HUES64 (cell line): ENCODE measurements around the gene SCO2. TPM values are rescaled to one million over a fixed set of nuclear protein-coding genes. Genes with fewer than 3 reads are reported as not detected.

ENCODE experiments used
- H3K27ac ChIP-seq: 2 replicates; pipeline ENCODE4 v1.7.0; 2013; ENCODE audit warnings: low read depth, low read length, inconsistent platforms
- H3K27me3 ChIP-seq: 2 replicates; pipeline ENCODE4 v1.6.1; 2013; ENCODE audit warnings: mild to moderate bottlenecking, low read length; ENCODE audit not compliant: insufficient read depth
- H3K36me3 ChIP-seq: 2 replicates; pipeline ENCODE4 v1.6.1; 2013; ENCODE audit warnings: mild to moderate bottlenecking, low read length; ENCODE audit not compliant: insufficient read depth
- H3K4me1 ChIP-seq: 2 replicates; pipeline ENCODE4 v1.6.1; 2013; ENCODE audit warnings: mild to moderate bottlenecking, low read length, moderate library complexity; ENCODE audit not compliant: insufficient read depth
- H3K4me3 ChIP-seq: 2 replicates; pipeline ENCODE4 v1.5.1; 2013; ENCODE audit warnings: mild to moderate bottlenecking, low read length, moderate library complexity
- H3K9ac ChIP-seq: 2 replicates; pipeline ENCODE4 v1.6.1; 2013; ENCODE audit warnings: mild to moderate bottlenecking, low read depth, low read length
- H3K9me3 ChIP-seq: 2 replicates; pipeline ENCODE4 v1.6.1; 2013; ENCODE audit warnings: low read depth, low read length; ENCODE audit not compliant: insufficient read depth
- WGBS: fragments of 150-250, 120-280 bp; methylation state at CpG from one replicate; pipeline ENCODE4 v1.1.7; 2013; ENCODE audit warnings: missing lambda C conversion rate; 5-methylcytosine and 5-hydroxymethylcytosine counted together
- polyA plus RNA-seq, 2 experiments: library from polyadenylated mRNA; stranded (reverse); fragments of 50-300 nt; gene quantifications; one replicate each; pipeline ENCODE4 v1.2.3, GENCODE V29; 2013

SCO2 gene
- 0.50 TPM for polyA plus RNA-seq (2013, experiment 1 of 2)
- polyA plus RNA-seq (2013, experiment 2 of 2), result not detected

GRCh38 chr22:50525104-50525857 is at the start of gene SCO2:
Gene SCO2, minus strand, starts transcription at chr22:50525598. Its CDS starts 1,187 bp downstream, at chr22:50524411.
- H3K9me3 ChIP-seq, result no peaks in the 10 kb centered on the region
- peaks cover 39% of the 10 kb centered on the region for H3K27me3 ChIP-seq
- peak within 1 kb of the TSS; percentile 92 for H3K27ac ChIP-seq
- no peaks in the 10 kb centered on the region; the same call in 1 of the 2 replicates for H3K4me1 ChIP-seq
- H3K9ac ChIP-seq, result peak within 1 kb of the TSS; percentile 77
- H3K36me3 ChIP-seq, result peaks cover 27% of the 10 kb centered on the region
- under 1% methylated on average over 84 of the region's 84 CpGs for WGBS
- H3K4me3 ChIP-seq, result peak within 1 kb of the TSS; percentile 79

- Histone ChIP-seq H3K27me3 (no peaks in the 10 kb centered on the region), H3K9ac (no peak overlapping the region), H3K9me3 (no peaks in the 10 kb centered on the region), H3K4me1 (no peaks in the 10 kb centered on the region), H3K4me3 (no peak overlapping the region), H3K27ac (no peak overlapping the region), H3K36me3 (peaks cover 64% of the 10 kb centered on the region)
- WGBS, result 94% methylated on average over 11 of the region's 11 CpGs
Observed at GRCh38 chr22:50574383-50574755, 49.0 kb upstream of the SCO2 start.

- Histone ChIP-seq H3K36me3 (peaks cover 64% of the 10 kb centered on the region), H3K27ac (no peak overlapping the region), H3K4me3 (no peak overlapping the region), H3K9me3 (no peaks in the 10 kb centered on the region), H3K27me3 (no peaks in the 10 kb centered on the region), H3K4me1 (no peaks in the 10 kb centered on the region), H3K9ac (no peak overlapping the region)
- WGBS, result 95% methylated on average over 26 of the region's 26 CpGs
Observed at GRCh38 chr22:50573491-50574382, 48.3 kb upstream of the SCO2 start.

GRCh38 chr22:50572965-50573364 is 47.6 kb upstream of the SCO2 start:
- peaks cover 65% of the 10 kb centered on the region for H3K36me3 ChIP-seq

GRCh38 chr22:50571264-50572175 is 46.1 kb upstream of the SCO2 start:
- H3K27me3 ChIP-seq, result no peaks in the 10 kb centered on the region
- H3K36me3 ChIP-seq, result peaks cover 65% of the 10 kb centered on the region
- H3K9me3 ChIP-seq, result no peaks in the 10 kb centered on the region
- H3K4me1 ChIP-seq, result no peaks in the 10 kb centered on the region
- 92% methylated on average over 26 of the region's 26 CpGs for WGBS
- no peak overlapping the region for H3K9ac ChIP-seq
- no peak overlapping the region for H3K27ac ChIP-seq
- no peak overlapping the region for H3K4me3 ChIP-seq

More at GRCh38 chr22:50572965-50573364, 47.6 kb upstream of the SCO2 start:
- no peak overlapping the region for H3K9ac ChIP-seq
- H3K4me3 ChIP-seq, result no peak overlapping the region
- no peak overlapping the region for H3K27ac ChIP-seq
- no peaks in the 10 kb centered on the region for H3K27me3 ChIP-seq
- WGBS, result 96% methylated on average over 11 of the region's 11 CpGs
- no peaks in the 10 kb centered on the region for H3K9me3 ChIP-seq
- no peaks in the 10 kb centered on the region for H3K4me1 ChIP-seq

GRCh38 chr22:50570861-50571260 is 45.5 kb upstream of the SCO2 start:
- Histone ChIP-seq H3K9me3 (no peaks in the 10 kb centered on the region), H3K27ac (no peak overlapping the region), H3K9ac (no peak overlapping the region), H3K4me3 (no peak overlapping the region), H3K4me1 (no peaks in the 10 kb centered on the region), H3K36me3 (peaks cover 62% of the 10 kb centered on the region), H3K27me3 (no peaks in the 10 kb centered on the region)
- WGBS, result 95% methylated on average over 12 of the region's 12 CpGs

GRCh38 chr22:50569896-50570535 is 44.6 kb upstream of the SCO2 start:
- H3K9me3 ChIP-seq, result no peaks in the 10 kb centered on the region
- no peak overlapping the region for H3K27ac ChIP-seq
- 93% methylated on average over 13 of the region's 13 CpGs for WGBS
- no peak overlapping the region for H3K9ac ChIP-seq
- peaks cover 56% of the 10 kb centered on the region for H3K36me3 ChIP-seq
- no peak overlapping the region for H3K4me3 ChIP-seq
- H3K4me1 ChIP-seq, result no peaks in the 10 kb centered on the region
- peaks cover 1% of the 10 kb centered on the region; the same call in 1 of the 2 replicates for H3K27me3 ChIP-seq

GRCh38 chr22:50569041-50569459 is 43.7 kb upstream of the SCO2 start:
- H3K36me3 ChIP-seq, result peaks cover 50% of the 10 kb centered on the region
- H3K4me3 ChIP-seq, result no peak overlapping the region
- H3K27ac ChIP-seq, result no peak overlapping the region
- H3K27me3 ChIP-seq, result peaks cover 10% of the 10 kb centered on the region; the same call in 1 of the 2 replicates
- WGBS, result 95% methylated on average over 7 of the region's 8 CpGs
- no peaks in the 10 kb centered on the region for H3K9me3 ChIP-seq
- H3K4me1 ChIP-seq, result no peaks in the 10 kb centered on the region
- no peak overlapping the region for H3K9ac ChIP-seq

GRCh38 chr22:50568626-50569025 is 43.2 kb upstream of the SCO2 start:
- peaks cover 50% of the 10 kb centered on the region for H3K36me3 ChIP-seq
- H3K27me3 ChIP-seq, result peaks cover 14% of the 10 kb centered on the region
- H3K9ac ChIP-seq, result no peak overlapping the region
- 94% methylated on average over 7 of the region's 7 CpGs for WGBS
- H3K27ac ChIP-seq, result no peak overlapping the region
- H3K4me3 ChIP-seq, result no peak overlapping the region
- no peaks in the 10 kb centered on the region for H3K4me1 ChIP-seq
- no peaks in the 10 kb centered on the region for H3K9me3 ChIP-seq

- Histone ChIP-seq H3K27ac (no peak overlapping the region), H3K27me3 (peaks cover 21% of the 10 kb centered on the region), H3K9ac (no peak overlapping the region), H3K4me3 (no peak overlapping the region), H3K4me1 (no peaks in the 10 kb centered on the region), H3K9me3 (no peaks in the 10 kb centered on the region), H3K36me3 (peaks cover 44% of the 10 kb centered on the region)
- WGBS, result 96% methylated on average over 7 of the region's 7 CpGs
Observed at GRCh38 chr22:50567721-50568252, 42.4 kb upstream of the SCO2 start.
